K562 (cell line): ENCODE measurements around the gene RALA. TPM values are rescaled to one million over a fixed set of nuclear protein-coding genes. Genes with fewer than 3 reads are reported as not detected.

Experiments used
- ATAC-seq: fragments of 200-7000 bp; cut with Tn5 transposase; 3 replicates; pipeline ENCODE4 v1.9.1; 2020; ENCODE audit warnings: moderate library complexity
- BruUV-seq: library from RNA; stranded (reverse); fragments of 400-500 nt; replicated peaks from 2 replicates; lab custom pipeline; 2021; lab: Mats Ljungman, UMichigan
- CTCF ChIA-PET: fragments of 300-600 bp; formaldehyde crosslinking; extraction: SDS; loops from one replicate; lab custom pipeline; 2021; ENCODE audit warnings: low intra/inter-chr PET ratio; lab: Yijun Ruan, JAX
- POLR2A ChIA-PET: fragments of 300-600, 350-650 bp; sonication (Branson Sonifier 250); formaldehyde crosslinking; extraction: SDS; loops from one replicate; lab custom pipeline; 2021; ENCODE audit warnings: antibody characterized with exemption, inconsistent platforms; lab: Yijun Ruan, JAX
- DNase-seq, 4 experiments: peaks; one replicate each; pipeline versions ENCODE4 v3.0.0 to v3.0.0-alpha.2; 2011 to 2018; ENCODE audit warnings: low spot score in 3 of 4, mixed read lengths in 3 of 4; ENCODE audit errors: extremely low read depth in 1 of 4
- FAIRE-seq: peaks from 2 replicates; lab custom pipeline; 2011; peaks lifted over from hg19 to GRCh38; lab: Jason Lieb, UNC
- H2AFZ ChIP-seq: 2 replicates; pipeline ENCODE4 v1.6.0; 2011; ENCODE audit warnings: low read depth, low read length, control low read depth, inconsistent platforms
- H3K27ac ChIP-seq: fragments of 200-600 bp; 3 replicates; pipeline ENCODE4 v1.8.0; 2011; ENCODE audit warnings: low read depth, mild to moderate bottlenecking, control low read depth, inconsistent platforms, low read length, moderate library complexity, mixed read lengths; ENCODE audit errors: extremely low read depth
- H3K27me3 ChIP-seq, 2 experiments: fragments of 300-600 bp in 1 of 2; 2 replicates in 1 of 2; 3 replicates in 1 of 2; pipeline versions ENCODE4 v1.6.0 to v1.8.0; 2011; ENCODE audit warnings: inconsistent platforms in 2 of 2, low read length in 2 of 2, mild to moderate bottlenecking in 1 of 2, mixed read lengths in 1 of 2, moderate library complexity in 1 of 2; ENCODE audit not compliant: control insufficient read depth in 2 of 2, insufficient read depth in 2 of 2
- H3K36me3 ChIP-seq: fragments of 300-600 bp; 3 replicates; pipeline ENCODE4 v1.8.0; 2011; ENCODE audit warnings: mild to moderate bottlenecking, low read length, inconsistent platforms; ENCODE audit not compliant: control insufficient read depth, insufficient read depth
- H3K4me1 ChIP-seq, 2 experiments: fragments of 200-600 bp in 1 of 2; replicated peaks in 1 of 2; 2 replicates in 1 of 2; 3 replicates in 1 of 2; pipeline versions ENCODE4 v1.5.1 to v1.8.0; 2011; ENCODE audit warnings: inconsistent platforms in 2 of 2, low read length in 2 of 2, mild to moderate bottlenecking in 1 of 2, mixed read lengths in 1 of 2, moderate library complexity in 1 of 2; ENCODE audit not compliant: control insufficient read depth in 2 of 2, insufficient read depth in 2 of 2
- H3K4me2 ChIP-seq: 2 replicates; pipeline ENCODE4 v1.6.1; 2011; ENCODE audit warnings: low read length, control low read depth, inconsistent platforms, mixed read lengths; ENCODE audit not compliant: insufficient read depth
- H3K4me3 ChIP-seq: fragments of 200-600 bp; sonication (generic), shearing (Covaris generic); 2 replicates; pipeline ENCODE4 v1.5.1; 2016; ENCODE audit warnings: control low read depth, inconsistent platforms
- H3K79me2 ChIP-seq: fragments of 200-600 bp; 3 replicates; pipeline ENCODE4 v1.8.0; 2011; ENCODE audit warnings: low read length, inconsistent platforms; ENCODE audit not compliant: control insufficient read depth, insufficient read depth
- H3K9ac ChIP-seq, 2 experiments: 2 replicates each; pipeline versions ENCODE4 v1.6.0 to v1.6.1; 2011; ENCODE audit warnings: low read depth in 2 of 2, low read length in 2 of 2, control low read depth in 1 of 2, inconsistent platforms in 1 of 2, mild to moderate bottlenecking in 1 of 2, mixed read lengths in 1 of 2; ENCODE audit not compliant: insufficient read depth in 1 of 2
- H3K9me1 ChIP-seq: one replicate; pipeline ENCODE4 v1.6.0; 2011; ENCODE audit warnings: inconsistent platforms, mild to moderate bottlenecking, low read length, moderate library complexity; ENCODE audit not compliant: control insufficient read depth, insufficient read depth
- H3K9me3 ChIP-seq: replicated peaks from 2 replicates; pipeline ENCODE4 v1.5.1; 2011; ENCODE audit warnings: low read depth, low read length, inconsistent platforms; ENCODE audit not compliant: control insufficient read depth, insufficient read depth
- H4K20me1 ChIP-seq: replicated peaks from 2 replicates; pipeline ENCODE4 v1.6.1; 2011; ENCODE audit warnings: low read length, inconsistent platforms, mixed read lengths; ENCODE audit not compliant: control insufficient read depth, insufficient read depth
- HNRNPLL ChIP-seq: fragments of 200-400 bp; formaldehyde crosslinking; IDR thresholded peaks from 2 replicates; pipeline ENCODE4 v1.6.1; 2017; ENCODE audit warnings: low read length, low read depth, mild to moderate bottlenecking; ENCODE audit not compliant: poor library complexity, severe bottlenecking
- JUN ChIP-seq, 2 experiments: sonication (generic) in 1 of 2; formaldehyde crosslinking in 1 of 2; IDR thresholded peaks; 2 replicates each; pipeline versions ENCODE4 v1.6.1 to v1.8.0; 2012 to 2022; ENCODE audit warnings: borderline replicate concordance in 2 of 2, mild to moderate bottlenecking in 2 of 2, improper control_type of control experiment in 1 of 2, low read depth in 1 of 2, low read length in 1 of 2, missing genetic modification reagents in 1 of 2
- JUND ChIP-seq, 2 experiments: IDR thresholded peaks; 2 replicates in 1 of 2; 3 replicates in 1 of 2; pipeline ENCODE4 v1.6.1; 2011; ENCODE audit warnings: borderline replicate concordance in 2 of 2, low read depth in 2 of 2, low read length in 2 of 2, improper control_type of control experiment in 1 of 2, missing biosample characterization in 1 of 2, missing genetic modification characterization in 1 of 2, missing genetic modification reagents in 1 of 2
- MNT ChIP-seq, 2 experiments: fragments of 450-650 bp; conservative IDR thresholded peaks; 2 replicates each; pipeline ENCODE4 v1.6.1; 2017; ENCODE audit warnings: mild to moderate bottlenecking in 2 of 2, moderate library complexity in 2 of 2
- RBM39 ChIP-seq: fragments of 200-400 bp; formaldehyde crosslinking; optimal IDR thresholded peaks from 2 replicates; pipeline ENCODE3; 2018; ENCODE audit warnings: low read depth, low read length
- SNIP1 ChIP-seq: fragments of 450-650 bp; IDR thresholded peaks from 2 replicates; pipeline ENCODE4 v1.7.1; 2017; ENCODE audit warnings: low read depth, mild to moderate bottlenecking
- TCF7 ChIP-seq: sonication (generic); IDR thresholded peaks from 2 replicates; pipeline ENCODE4 v1.6.1; 2016; ENCODE audit warnings: antibody characterized with exemption, borderline replicate concordance
- USF2 ChIP-seq: sonication (generic); formaldehyde crosslinking; IDR thresholded peaks from 2 replicates; pipeline ENCODE4 v1.5.0; 2020; ENCODE audit warnings: missing genetic modification reagents
- ZNF436 ChIP-seq: fragments of 250-450, 450-650 bp; sonication (Bioruptor Pico); formaldehyde crosslinking; IDR thresholded peaks from 2 replicates; pipeline ENCODE4 v1.7.0; 2020; ENCODE audit warnings: mild to moderate bottlenecking
- WGBS: fragments of 100-300 bp; shearing (Covaris generic); methylation state at CpG from one replicate; pipeline ENCODE4 v1.1.6; 2016; ENCODE audit warnings: low coverage, mixed read lengths; ENCODE audit not compliant: insufficient coverage; ENCODE audit errors: missing lambda C conversion rate; 5-methylcytosine and 5-hydroxymethylcytosine counted together
- in situ Hi-C: fragments of 300-500 bp; cut with MboI; formaldehyde crosslinking; loops from 4 replicates; pipeline ENCODE4 v1.15.0; 2018; ENCODE audit warnings: inconsistent platforms, mixed read lengths
- intact Hi-C: fragments of 100-400 bp; cut with micrococcal nuclease; formaldehyde crosslinking; loops from 2 replicates; pipeline ENCODE4 v1.14.2; 2022
- polyA plus RNA-seq, 8 experiments: library from polyadenylated mRNA; depleted of rRNA in 4 of 8; stranded (reverse) in 5 of 8; unstranded in 3 of 8; fragments of >200 nt; fragmentation: Nextera tagmentation in 2 of 8; fragmentation: Illumina TruSeq in 1 of 8; extraction: Ambion mirVana in 2 of 8; extraction: Trizol in 1 of 8; gene quantifications; 2 replicates each; pipeline versions ENCODE4 v1.2.1 to v1.2.3, GENCODE V29; 2011 to 2014; ENCODE audit warnings: inconsistent platforms in 1 of 8, missing spikeins in 1 of 8
- total RNA-seq, 7 experiments: library from RNA; depleted of rRNA in 6 of 7; stranded (reverse); fragments of >200 nt in 6 of 7; fragmentation: Illumina TruSeq in 2 of 7; extraction: Trizol in 2 of 7; gene quantifications; 2 replicates each; pipeline versions ENCODE4 v1.2.1 to v1.2.3, GENCODE V29; 2011 to 2021; ENCODE audit warnings: low replicate concordance in 1 of 7

RALA gene
- total and polyA plus RNA-seq, 9 of the 15 experiments (the other 6 are each of a cell fraction or from before 2014, with no cell fraction given), result 7.2 to 28.0 (median 25.7) TPM

GRCh38 chr7:39674406-39674805 is 51.0 kb downstream of the RALA start:
- Histone ChIP-seq H3K4me2 (no peak overlapping the region), H3K79me2 (0 out of 3 replicates have a peak, but pooled peaks cover 5% of the 10 kb centered on the region), H2AFZ (no peak overlapping the region), H3K27me3 (no peaks in the 10 kb centered on the region), H3K36me3 (no peaks in the 10 kb centered on the region), H3K9ac (no peak overlapping the region), H3K9me3 (no peaks in the 10 kb centered on the region; the same call in 1 of the 2 replicates), H4K20me1 (no peaks in the 10 kb centered on the region), H3K27ac (no peak overlapping the region), H3K9me1 (no peaks in the 10 kb centered on the region), H3K4me3 (no peak overlapping the region), H3K4me1 (peaks cover 0 to 3% of the 10 kb centered on the region in 2 experiments; a peak in 1 of 5 replicates)
- DNase-seq (no peak), FAIRE-seq (no peak), ATAC-seq (no peak)
- in situ Hi-C loops (no loop called here), intact Hi-C loops (no loop called here)
- BruUV-seq, result no TSS peak
- WGBS, result 100% methylated on average over 1 of the region's 1 CpG
- ChIA-PET CTCF (no interaction called here), POLR2A (no interaction called here)
- TF ChIP-seq JUN (IDR thresholded peaks at IDR 0.05; ENCODE audit: borderline replicate concordance, low read depth, low read length) (no peak), JUN (CRISPR knock-in tag; IDR thresholded peaks at IDR 0.05; ENCODE audit: borderline replicate concordance) (no peak), ZNF436 (CRISPR knock-in tag) (no peak), HNRNPLL (no peak), MNT (conservative IDR thresholded peaks at IDR 0.05) (no peak), JUND (IDR thresholded peaks at IDR 0.05; ENCODE audit: borderline replicate concordance, low read depth, low read length) (no peak), JUND (tag; IDR thresholded peaks at IDR 0.05; ENCODE audit: borderline replicate concordance, low read depth, low read length) (no peak), SNIP1 (no peak), RBM39 (no peak), TCF7 (no peak), USF2 (CRISPR knock-in tag) (no peak)
